Left kidney (tissue), 2 donors: ENCODE data around the gene CAMKMT. TPM values are rescaled to one million over a fixed set of nuclear protein-coding genes. Genes with fewer than 3 reads are reported as not detected.

Experiments used
- DNase-seq: peaks from one replicate; pipeline ENCODE4 v3.0.0-alpha.2; 2013
- polyA plus RNA-seq: library from polyadenylated mRNA; unstranded; fragments of 120-200 nt; gene quantifications from one replicate; pipeline ENCODE4 v1.2.1, GENCODE V29; 2013; ENCODE audit not compliant: insufficient read length

Gene CAMKMT
- polyA plus RNA-seq, 1 donor = 16.0 TPM

DNA sequence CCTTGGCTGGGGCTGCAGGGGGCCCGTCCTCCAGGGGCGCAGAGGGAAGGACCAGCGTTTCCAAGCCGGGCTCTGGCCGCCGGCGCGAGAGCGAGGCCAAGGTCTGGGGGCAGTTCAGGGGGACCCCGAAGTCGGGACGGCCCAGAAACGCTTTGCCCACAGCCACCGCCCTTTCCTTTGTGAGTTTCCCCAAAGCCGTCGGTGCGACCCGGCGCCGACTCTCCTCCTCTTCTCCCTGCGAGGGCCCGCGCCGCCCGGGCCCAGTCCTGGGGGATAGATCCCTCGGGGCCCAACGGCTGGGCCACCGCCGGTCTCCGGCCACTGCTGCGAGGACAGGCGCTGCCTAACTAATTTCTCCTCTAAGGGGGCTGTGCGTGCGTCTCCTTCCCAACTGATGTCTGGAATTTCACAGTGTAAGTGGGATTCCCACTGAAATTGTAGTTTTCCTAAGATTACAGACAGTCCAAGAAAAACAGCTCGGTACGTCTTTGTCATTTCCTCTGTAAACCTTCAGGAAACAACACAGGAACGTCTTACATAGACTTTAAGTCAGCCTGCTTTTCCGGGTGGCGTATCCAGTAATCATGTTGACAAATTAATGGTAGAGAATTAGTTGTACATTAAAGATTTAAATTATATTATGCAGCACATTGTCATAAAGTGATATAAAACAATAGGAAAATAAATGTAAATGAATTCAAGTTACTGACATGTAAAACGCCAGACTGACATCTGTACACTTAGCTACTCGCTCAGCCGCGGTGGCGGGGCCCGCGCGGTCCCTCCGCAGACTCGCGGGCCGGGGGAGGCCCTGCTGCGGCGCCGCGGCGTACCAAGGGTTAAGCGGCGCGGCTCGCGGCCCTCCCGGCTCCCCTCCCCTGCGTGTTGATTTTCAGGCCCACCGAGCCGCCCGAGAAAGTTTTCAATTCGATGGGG, 440.4 kb downstream of the CAMKMT start:
- DNase-seq = no peak

DNA sequence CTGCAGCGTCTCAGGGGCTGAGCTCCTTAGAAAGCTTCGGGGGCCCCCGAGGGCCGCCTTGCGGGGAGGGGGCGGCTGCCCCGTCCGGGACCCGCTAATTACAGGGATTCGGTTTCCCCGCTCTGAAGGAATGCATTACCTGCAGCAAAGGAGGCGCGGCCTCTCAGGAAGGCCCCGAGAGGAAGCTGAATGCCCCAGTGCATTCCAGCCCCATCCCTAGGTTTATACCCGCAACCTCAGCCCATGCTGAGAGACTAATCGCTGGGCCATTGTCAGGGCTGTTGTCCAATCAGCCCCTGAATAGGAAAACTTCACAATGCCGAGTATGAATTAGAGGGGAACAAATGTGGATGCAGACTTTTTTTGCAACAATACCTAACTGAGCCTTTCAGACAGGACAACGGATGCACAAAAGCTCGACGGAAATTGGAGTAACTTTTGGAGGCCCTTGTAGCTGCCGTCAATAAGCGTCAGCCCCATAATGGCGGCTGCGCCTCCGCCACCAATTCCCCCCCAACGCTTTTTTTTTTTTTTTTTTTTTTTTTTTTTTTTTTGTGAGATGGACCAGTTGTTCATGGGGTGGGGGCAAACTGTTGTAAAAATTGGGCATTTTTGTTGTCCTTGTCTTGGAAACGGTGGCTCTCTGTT, 441.2 kb downstream of the CAMKMT start:
- DNase-seq = no peak

DNA sequence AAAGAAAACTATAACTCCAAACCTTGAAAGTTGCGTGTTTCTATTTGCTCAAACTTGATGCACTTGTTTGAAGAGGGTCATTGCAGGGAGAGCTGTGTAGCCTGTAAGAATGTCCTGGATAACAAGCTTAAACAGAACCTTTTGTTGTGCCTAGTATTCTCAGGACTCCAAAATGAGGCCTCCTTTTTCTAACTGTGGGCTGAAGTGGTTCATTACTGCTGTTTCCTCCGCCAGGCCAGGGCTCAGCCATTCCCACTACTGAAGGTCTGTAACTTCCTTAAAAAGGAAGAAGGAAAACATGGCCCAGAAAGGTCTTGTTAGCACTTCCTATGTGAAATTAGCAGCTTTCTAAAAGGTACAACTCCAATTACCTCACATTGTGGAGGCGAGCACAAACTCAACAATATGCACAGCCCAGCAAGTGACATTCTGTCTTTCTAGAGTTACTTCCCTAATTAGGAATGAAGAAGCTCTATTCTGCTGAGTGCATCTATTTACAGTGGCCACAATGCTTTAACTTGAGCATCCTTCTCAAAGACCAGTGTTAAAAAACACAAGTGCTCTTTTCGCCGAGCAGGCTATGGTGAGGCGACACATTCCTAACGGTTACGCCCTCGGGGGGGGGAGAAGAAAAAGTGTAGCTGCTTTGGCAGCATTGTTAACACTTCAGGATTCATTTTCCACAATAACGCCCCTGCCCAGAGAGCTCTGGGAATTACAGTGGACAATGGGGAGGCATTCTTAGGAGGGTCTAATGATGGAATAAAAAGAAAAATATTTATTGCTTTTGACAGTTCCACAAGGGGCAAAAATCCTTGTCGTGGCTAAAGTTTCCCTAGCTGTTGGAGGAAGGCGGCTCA, 442.9 kb downstream of the CAMKMT start:
- DNase-seq = no peak

DNA sequence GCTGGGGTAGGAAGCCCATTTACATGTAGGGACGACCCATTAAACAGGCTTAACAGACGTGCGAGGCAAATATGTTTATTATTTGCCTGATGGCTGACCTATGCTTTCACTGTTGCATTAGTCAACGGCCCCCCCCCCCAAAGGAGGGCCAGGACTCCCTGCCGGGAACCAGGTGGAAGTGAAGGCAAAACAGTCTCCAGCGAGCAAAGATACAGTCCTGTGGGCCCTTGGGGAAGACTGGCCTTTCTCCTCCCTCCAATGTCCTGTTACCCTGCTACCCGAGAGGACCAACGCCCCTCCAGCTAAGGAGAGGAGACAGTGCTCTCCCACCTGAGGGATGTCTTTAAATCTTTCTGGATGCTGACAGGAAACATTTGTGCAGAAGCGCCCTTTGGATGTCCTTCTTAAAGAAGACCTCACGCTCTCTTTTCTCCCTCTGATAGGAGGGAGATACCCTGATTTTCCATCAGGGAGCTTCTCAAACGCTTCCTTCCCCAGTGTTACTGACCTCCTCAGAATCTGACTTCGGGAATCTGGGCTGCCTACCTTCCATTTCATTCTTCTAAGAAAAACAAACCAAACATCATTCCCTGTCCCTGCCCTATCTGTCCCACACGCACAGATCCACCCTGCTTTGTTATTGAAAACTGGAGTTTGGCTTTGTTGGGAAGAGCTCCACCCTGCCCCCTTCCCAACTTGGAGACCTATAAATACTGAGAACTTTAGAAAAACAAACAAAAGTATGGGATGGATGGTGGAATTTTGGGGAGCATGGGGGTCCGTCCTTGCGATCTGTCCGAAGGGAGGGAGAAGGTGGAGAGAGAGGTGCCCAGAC, 443.9 kb downstream of the CAMKMT start:
- DNase-seq = no peak

DNA sequence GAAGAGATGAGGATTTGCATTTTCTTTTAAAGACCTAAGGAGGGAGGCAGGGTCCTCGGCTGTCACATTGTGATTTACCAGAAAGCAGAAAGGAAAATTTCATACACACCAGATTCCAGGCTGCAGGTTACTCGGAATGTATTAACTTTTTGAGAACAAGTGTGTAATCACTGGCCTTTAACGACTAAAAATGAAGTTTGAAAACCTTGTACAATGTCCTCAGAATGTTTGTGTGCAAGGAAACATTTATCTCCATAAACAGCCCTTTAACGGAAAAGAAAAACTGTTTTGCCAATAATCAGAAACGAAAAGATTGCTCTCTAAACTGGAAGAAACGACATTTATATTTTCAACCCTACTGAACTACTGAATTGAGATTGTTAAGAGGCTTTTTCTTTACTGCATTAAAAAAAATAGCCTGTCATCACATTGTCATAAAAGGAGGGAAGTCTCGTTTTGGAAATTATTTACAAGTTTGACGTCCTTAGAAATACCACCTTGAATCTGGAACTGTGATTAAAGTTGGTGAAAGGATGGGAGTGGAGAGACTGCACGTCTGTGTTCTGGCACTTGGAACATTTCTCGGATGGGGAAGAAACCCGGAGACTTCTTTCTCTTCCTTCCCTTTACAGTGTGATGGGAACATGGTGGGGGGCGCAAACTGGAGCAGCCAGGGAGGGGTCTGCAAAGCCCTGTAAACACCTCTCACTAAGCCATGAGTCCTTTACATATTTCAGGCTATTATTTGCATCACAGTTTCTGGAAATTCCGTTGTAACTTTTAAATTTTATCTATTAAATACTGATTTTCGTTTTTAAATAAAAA, 445.7 kb downstream of the CAMKMT start:
- no peak for DNase-seq

DNA sequence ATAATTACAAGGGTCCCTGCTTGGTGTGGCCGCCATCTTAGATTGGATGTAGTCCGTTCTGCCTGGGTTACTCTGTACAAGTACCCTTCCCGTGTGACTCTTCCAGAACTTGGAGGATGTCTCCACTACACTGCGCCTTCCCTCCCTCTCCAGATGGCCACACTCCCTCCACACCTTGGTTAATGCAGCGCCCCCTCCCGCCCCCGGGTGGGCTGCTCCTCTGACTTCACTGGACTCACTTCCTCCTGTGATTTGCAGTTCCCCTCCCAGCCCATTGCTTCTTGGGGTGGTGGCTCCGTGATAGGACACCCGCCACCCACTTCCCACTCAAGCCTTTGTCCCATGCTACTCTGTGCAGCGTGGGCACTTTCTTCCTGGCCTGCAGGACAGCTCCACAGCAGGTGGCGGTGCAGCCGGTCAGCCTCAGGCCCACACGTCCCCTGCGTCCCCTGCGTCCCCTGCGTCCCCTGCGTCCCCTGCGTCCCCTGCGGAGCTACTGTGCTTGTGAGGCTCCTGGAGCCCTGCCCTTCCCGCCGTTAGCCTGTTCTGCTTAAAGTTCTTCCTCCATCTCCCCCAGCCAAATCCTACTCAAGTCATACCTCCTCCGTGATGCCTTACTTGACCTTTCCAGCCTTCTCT, 449.3 kb downstream of the CAMKMT start:
- no peak for DNase-seq

DNA sequence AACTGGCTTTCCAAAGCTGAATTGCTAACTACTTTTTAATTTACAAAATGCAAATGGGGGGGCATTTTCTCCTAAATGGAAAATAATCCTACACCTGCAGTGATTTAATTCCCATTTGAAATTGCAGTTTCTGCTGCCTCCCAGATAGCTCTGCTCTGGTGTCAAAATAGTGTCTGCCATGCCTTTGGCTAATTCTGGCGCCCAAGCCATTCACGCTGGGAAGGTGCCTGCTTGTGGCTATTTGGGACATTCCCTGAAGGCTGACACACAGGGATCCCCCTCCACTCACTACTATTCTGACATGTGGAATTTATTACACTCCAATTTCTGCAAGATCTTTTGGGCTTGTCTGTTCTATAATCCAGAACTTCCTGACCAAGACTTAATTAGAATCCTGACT, 451.4 kb downstream of the CAMKMT start:
- no peak for DNase-seq

DNA sequence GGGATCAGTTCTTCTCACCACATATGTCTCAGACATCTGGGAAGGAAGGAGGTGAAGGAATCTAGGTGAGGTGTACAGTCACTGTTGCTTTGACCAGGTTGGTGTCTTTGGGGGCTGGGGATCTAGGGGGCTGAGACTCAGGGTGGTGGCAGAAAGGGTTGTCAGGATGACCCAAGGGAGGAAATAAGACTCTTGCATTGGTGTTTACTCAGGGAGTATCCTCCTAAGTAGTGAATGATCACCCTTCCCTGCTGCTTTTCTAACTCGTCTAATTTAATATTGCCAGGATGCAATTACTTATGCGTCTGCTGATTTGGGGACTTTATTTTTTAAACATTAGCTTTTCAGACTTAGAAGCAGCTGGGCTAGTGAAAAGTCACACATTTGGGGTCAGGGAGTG, 451.9 kb downstream of the CAMKMT start:
- DNase-seq = no peak

DNA sequence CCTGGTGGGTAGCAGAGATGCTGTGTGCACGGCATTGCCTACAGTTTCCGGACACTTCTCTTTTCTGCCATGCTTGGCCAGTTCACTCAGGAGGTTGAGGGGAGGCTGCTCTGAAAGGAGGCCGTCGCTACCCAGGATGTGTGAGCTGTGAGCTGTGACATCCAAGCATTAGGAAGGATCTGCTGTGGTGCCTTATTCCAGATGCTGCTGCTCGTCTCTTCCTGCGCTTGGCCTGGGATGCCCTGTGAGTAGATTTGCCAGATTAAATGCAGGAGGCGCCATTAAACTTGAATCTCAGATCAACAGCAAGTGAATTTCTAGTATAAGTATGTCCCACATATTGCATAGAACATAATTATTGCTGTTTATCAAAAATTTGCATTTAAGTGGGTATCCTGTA, 455.5 kb downstream of the CAMKMT start:
- no peak for DNase-seq

DNA sequence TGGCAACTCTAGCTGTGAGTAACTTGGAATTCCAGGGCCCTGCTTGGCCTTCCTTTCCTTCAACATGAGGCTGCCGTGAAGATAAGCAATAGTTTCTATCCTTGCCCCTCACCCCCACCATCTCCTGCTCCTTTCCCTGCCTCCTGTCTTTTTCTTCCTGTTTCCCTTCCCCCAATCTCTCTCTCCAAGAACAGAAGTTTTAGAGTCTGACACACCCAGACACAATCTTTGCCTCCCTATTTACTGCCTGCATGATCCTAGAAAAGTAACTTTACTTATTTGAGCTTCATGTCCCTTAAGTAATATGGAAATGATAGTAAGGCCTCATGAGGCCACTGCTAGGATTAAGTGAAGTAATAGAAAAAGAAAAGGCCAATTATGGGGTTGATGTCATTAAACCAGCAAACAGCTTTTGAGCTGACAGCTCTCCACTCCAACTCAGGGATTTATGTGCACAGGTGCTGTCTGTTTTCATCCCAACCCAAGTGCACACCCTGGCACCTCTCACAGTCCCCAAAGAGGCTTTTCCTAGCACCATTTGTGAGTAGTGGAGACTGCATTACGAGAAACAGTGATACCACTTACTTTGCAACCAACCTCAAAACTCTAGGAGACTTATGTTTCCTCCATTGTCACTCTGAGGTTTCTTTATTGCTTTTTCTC, 456.1 kb downstream of the CAMKMT start:
- no peak for DNase-seq

DNA sequence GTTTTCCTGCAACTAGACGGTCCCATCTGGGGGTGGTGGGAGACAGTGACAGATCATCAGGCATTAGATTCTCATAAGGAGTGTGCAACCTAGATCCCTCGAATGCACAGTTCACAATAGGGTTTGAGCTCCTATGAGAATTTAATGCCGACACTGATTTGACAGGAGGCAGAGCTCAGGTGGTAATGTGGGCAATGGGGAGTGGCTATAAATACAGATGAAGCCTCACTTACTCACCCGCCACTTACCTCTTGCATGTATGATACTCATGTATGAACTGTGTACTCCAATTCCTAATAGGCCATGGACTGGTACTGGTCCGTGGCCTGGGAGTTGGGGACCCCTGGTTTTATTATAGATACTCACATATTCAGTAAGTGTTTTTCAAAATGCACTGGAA, 457.3 kb downstream of the CAMKMT start:
- no peak for DNase-seq

DNA sequence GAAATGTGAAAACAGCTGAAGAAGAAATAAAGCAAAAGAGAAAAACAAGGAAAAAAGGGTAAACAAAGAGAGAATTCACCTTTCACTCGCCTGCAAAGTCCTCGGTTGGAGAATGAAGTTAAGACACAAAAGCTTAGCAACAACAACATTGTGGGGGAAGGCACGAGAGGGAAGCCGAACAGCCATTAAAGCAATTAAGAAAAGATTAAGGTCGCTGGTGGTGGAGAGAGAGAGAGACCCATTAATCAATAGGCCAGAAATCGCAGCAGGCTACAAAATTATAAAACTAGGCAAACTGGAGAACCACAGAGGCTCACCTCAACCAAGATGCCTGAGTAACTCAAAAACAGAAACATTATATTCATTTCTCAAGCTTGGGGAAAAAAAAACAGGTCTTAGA, 459.8 kb downstream of the CAMKMT start:
- no peak for DNase-seq

DNA sequence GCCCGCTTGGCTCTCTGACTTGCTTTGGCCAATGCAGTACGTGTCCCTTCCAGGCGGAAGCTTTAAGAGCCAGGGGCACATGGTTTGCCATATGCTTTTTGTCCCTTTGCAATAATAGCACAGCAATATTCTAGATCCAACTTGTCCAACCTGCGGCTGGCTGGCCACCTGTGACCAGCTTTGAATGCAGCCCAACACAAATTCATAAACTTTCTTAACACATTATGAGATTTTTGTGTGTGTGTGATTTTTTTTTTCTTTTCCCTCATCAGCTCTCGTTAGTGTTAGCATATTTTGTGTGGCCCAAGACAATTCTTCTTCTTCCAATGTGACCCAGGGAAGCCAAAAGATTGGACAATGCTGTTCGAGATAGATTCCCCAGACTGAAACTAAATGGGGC, 460.4 kb downstream of the CAMKMT start:
- no peak for DNase-seq

Other genes starting within 250 kb of the CAMKMT start
- 91.1 TPM for gene PPM1B, start 193.1 kb upstream of the CAMKMT start, polyA plus RNA-seq
- gene SLC3A1, start 86.5 kb upstream of the CAMKMT start, polyA plus RNA-seq = 189 TPM
- gene PREPL, start 453 bp upstream of the CAMKMT start, polyA plus RNA-seq = 159 TPM